ENCODE measurements around the gene MDN1. TPM values are rescaled to one million over a fixed set of nuclear protein-coding genes. Genes with fewer than 3 reads are reported as not detected.

Gene MDN1, protein sequence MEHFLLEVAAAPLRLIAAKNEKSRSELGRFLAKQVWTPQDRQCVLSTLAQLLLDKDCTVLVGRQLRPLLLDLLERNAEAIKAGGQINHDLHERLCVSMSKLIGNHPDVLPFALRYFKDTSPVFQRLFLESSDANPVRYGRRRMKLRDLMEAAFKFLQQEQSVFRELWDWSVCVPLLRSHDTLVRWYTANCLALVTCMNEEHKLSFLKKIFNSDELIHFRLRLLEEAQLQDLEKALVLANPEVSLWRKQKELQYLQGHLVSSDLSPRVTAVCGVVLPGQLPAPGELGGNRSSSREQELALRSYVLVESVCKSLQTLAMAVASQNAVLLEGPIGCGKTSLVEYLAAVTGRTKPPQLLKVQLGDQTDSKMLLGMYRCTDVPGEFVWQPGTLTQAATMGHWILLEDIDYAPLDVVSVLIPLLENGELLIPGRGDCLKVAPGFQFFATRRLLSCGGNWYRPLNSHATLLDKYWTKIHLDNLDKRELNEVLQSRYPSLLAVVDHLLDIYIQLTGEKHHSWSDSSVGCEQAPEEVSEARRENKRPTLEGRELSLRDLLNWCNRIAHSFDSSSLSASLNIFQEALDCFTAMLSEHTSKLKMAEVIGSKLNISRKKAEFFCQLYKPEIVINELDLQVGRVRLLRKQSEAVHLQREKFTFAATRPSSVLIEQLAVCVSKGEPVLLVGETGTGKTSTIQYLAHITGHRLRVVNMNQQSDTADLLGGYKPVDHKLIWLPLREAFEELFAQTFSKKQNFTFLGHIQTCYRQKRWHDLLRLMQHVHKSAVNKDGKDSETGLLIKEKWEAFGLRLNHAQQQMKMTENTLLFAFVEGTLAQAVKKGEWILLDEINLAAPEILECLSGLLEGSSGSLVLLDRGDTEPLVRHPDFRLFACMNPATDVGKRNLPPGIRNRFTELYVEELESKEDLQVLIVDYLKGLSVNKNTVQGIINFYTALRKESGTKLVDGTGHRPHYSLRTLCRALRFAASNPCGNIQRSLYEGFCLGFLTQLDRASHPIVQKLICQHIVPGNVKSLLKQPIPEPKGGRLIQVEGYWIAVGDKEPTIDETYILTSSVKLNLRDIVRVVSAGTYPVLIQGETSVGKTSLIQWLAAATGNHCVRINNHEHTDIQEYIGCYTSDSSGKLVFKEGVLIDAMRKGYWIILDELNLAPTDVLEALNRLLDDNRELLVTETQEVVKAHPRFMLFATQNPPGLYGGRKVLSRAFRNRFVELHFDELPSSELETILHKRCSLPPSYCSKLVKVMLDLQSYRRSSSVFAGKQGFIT (N-terminal part only)
- 10 to 100 TPM in 3 of 4 donors, 1 to 10 TPM in 1; 7.1 to 46.5 (median 34.5) TPM for total RNA-seq

DNA sequence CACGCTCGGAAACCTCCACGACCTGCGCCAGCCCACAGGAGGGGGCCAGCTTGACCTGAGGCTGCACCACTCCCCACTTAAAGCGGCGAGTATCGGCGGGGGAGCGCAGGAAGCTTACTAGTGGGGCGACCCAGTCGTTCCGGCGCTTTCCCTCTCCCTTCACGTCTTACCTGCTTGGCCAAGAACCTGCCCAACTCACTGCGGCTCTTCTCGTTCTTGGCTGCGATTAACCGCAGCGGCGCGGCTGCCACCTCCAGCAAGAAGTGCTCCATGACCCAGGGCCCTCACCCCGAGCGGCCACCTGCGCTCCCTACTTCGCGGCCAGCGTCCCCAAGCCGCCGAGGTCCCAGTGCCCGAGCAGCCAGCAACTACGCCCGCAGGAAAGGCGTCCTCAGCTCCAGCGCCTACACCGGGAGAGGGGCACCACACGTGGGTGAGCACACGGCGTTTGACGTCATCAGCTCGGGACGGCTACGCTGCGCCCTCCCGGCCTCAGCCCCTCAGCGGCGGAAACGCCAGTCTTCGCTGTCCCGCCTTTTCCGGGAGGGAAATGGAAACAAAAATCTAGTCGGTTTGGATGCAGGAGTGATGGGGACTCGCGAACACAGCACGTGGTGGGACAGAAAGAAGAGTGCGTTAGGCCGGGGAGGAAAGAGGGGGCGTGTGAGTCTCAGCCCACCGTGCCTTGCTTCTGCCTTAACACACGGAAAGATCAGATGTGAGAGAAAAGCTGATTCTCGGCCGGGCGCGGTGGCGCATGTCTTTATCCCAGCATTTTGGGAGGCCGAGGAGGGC, at the start of gene MDN1:
Gene MDN1 (minus strand): TSS at position 459 of the 795 bp plus-strand sequence. CDS start 187 bp downstream, at position 272.
- Histone ChIP-seq H3K9me3 (no peaks in the 10 kb centered on the region), H3K4me3 (peak within 1 kb of the TSS; percentile 73 to 90), H3K36me3 (no peaks in the 10 kb centered on the region), H3K27ac (peak within 1 kb of the TSS; percentile 79 to 80), H3K27me3 (no peaks in the 10 kb centered on the region), H3K4me1 (peaks cover 3 to 6% of the 10 kb centered on the region in 2 donors)
- intact Hi-C loops (cut with DNase I; ENCODE audit: low total_unique reads), result no loop called here
- DNase-seq, result peak; percentile 87 to 88
- TF ChIP-seq CTCF (IDR thresholded peaks at IDR 0.05), result no peak
- TF ChIP-seq POLR2A (IDR thresholded peaks at IDR 0.05), result peak; percentile 56 to 67

DNA sequence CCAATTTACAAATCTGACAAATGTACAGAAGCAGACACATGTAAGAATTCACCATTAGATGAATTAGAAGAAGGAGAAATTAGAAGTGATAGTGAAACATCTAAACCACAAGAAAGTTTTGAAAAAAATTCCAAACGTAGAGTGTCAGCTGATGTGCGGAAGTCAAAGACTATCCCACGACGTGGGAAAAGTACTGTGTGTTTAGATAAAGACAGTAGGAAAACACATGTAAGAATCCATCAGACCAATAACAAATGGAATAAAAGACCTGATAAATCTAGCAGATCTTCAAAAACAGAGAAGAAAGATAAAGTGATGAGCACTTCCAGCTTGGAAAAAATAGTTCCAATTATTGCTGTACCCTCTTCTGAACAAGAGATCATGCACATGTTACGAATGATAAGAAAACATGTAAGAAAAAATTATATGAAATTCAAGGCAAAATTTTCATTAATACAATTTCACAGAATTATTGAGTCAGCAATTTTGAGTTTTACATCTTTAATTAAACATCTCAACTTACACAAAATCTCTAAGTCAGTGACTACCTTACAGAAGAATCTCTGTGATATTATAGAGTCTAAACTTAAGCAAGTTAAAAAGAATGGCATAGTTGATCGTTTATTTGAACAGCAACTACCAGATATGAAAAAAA, 46.6 kb upstream of the MDN1 start:
- no peaks in the 10 kb centered on the region for H3K36me3 ChIP-seq
- no peak overlapping the region for H3K4me3 ChIP-seq
- DNase-seq, result no peak
- no peak overlapping the region for H3K27ac ChIP-seq
- H3K4me1 ChIP-seq, result no peaks in the 10 kb centered on the region
- intact Hi-C loops (cut with DNase I; ENCODE audit: low total_unique reads), result no loop called here
- no peak for TF ChIP-seq POLR2A (IDR thresholded peaks at IDR 0.05)
- TF ChIP-seq CTCF (IDR thresholded peaks at IDR 0.05), result no peak
- no peaks in the 10 kb centered on the region for H3K9me3 ChIP-seq
- H3K27me3 ChIP-seq, result no peaks in the 10 kb centered on the region

DNA sequence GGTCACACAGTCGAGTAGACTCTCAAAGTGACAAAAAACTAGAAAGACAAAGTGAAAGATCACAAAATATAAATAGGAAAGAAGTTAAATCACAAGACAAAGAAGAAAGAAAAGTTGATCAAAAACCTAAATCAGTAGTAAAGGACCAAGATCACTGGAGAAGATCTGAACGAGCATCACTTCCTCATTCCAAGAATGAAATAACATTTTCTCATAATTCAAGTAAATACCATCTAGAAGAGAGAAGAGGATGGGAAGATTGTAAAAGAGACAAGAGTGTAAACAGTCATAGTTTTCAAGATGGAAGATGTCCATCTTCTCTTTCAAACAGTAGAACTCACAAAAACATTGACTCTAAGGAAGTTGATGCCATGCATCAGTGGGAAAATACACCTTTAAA, 43.1 kb upstream of the MDN1 start:
- TF ChIP-seq POLR2A (IDR thresholded peaks at IDR 0.05) (no peak), CTCF (IDR thresholded peaks at IDR 0.05) (no peak)
- Histone ChIP-seq H3K36me3 (no peaks in the 10 kb centered on the region), H3K27ac (no peak overlapping the region), H3K27me3 (no peaks in the 10 kb centered on the region), H3K4me3 (no peak overlapping the region), H3K4me1 (no peaks in the 10 kb centered on the region), H3K9me3 (no peaks in the 10 kb centered on the region)
- intact Hi-C loops (cut with DNase I; ENCODE audit: low total_unique reads), result no loop called here
- no peak for DNase-seq

GRCh38 chr6:89862273-89862672, 42.7 kb upstream of the MDN1 start:
- H3K9me3 ChIP-seq, result no peaks in the 10 kb centered on the region
- DNase-seq, result no peak
- no peaks in the 10 kb centered on the region for H3K4me1 ChIP-seq
- TF ChIP-seq POLR2A (IDR thresholded peaks at IDR 0.05) (no peak), CTCF (IDR thresholded peaks at IDR 0.05) (no peak)
- H3K27ac ChIP-seq, result no peak overlapping the region
- H3K4me3 ChIP-seq, result no peak overlapping the region
- no peaks in the 10 kb centered on the region for H3K27me3 ChIP-seq
- intact Hi-C loops (cut with DNase I; ENCODE audit: low total_unique reads), result no loop called here
- H3K36me3 ChIP-seq, result no peaks in the 10 kb centered on the region

Data from uterus (tissue), 4 donors.